Activated T-cell treated with anti-CD3 and anti-CD28 coated beads for 4 hours (primary cell): ENCODE measurements around the gene AVPR1A.

ENCODE experiments used
- DNase-seq: peaks from one replicate; pipeline ENCODE4 v3.0.0-alpha.2; 2020

The AVPR1A gene

GRCh38 chr12:63093084-63093483 is 57.9 kb downstream of the AVPR1A start:
- DNase-seq: no peak
